Ascending aorta (tissue), 2 donors: Measurements from ENCODE around the gene CBX7. TPM values are rescaled to one million over a fixed set of nuclear protein-coding genes. Genes with fewer than 3 reads are reported as not detected.

ENCODE experiments used
- DNase-seq, 2 donors: peaks; one replicate each; pipeline ENCODE4 v3.0.0-alpha.2; 2019; ENCODE audit warnings: low spot score in 2 of 2
- H3K27ac ChIP-seq, 2 donors: fragments of 200-600 bp; sonication (generic); one replicate each; pipeline ENCODE4 v1.5.1; 2016 to 2017; ENCODE audit warnings: mild to moderate bottlenecking in 1 of 2
- H3K27me3 ChIP-seq: fragments of 200-600 bp; sonication (generic); one replicate; pipeline ENCODE4 v1.5.1; 2017
- H3K36me3 ChIP-seq, 2 donors: fragments of 200-600 bp; sonication (generic); one replicate each; pipeline ENCODE4 v1.5.1; 2016
- H3K4me1 ChIP-seq, 2 donors: fragments of 200-600 bp; sonication (generic); one replicate each; pipeline ENCODE4 v1.5.1; 2016 to 2017; ENCODE audit warnings: mild to moderate bottlenecking in 1 of 2
- H3K4me3 ChIP-seq, 2 donors: fragments of 200-600 bp; sonication (generic); one replicate each; pipeline ENCODE4 v1.5.1; 2016 to 2017; ENCODE audit warnings: mild to moderate bottlenecking in 1 of 2
- H3K9me3 ChIP-seq, 2 donors: fragments of 200-600 bp; sonication (generic); one replicate each; pipeline ENCODE4 v1.5.1; 2016
- intact Hi-C: fragments of 100-400 bp; cut with DNase I; formaldehyde crosslinking; loops from one replicate; pipeline ENCODE4 v1.15.1; 2023
- total RNA-seq: library from RNA; depleted of rRNA; stranded (reverse); fragments of >200 nt; gene quantifications from one replicate; pipeline ENCODE4 v1.1.0, GENCODE V29; 2016
- TF ChIP-seq, protein P1 (sequence below), 3 experiments: fragments of 200-600 bp in 2 of 3; fragments of 450-650 bp in 1 of 3; sonication (generic) in 2 of 3; IDR thresholded peaks; one replicate each; pipeline ENCODE4 v1.5.1; 2016 to 2019; ENCODE audit warnings: antibody characterized with exemption in 3 of 3, mild to moderate bottlenecking in 1 of 3, moderate library complexity in 1 of 3

Gene CBX7
- total RNA-seq, 1 donor from 2014 or later, result 261 TPM

GRCh38 chr22:39089928-39090327, 62.6 kb downstream of the CBX7 start:
- no peaks in the 10 kb centered on the region for H3K9me3 ChIP-seq
- no peaks in the 10 kb centered on the region for H3K36me3 ChIP-seq
- no peak overlapping the region for H3K4me3 ChIP-seq
- H3K27ac ChIP-seq, result no peak overlapping the region
- no peak for DNase-seq
- TF ChIP-seq, protein P1, sequence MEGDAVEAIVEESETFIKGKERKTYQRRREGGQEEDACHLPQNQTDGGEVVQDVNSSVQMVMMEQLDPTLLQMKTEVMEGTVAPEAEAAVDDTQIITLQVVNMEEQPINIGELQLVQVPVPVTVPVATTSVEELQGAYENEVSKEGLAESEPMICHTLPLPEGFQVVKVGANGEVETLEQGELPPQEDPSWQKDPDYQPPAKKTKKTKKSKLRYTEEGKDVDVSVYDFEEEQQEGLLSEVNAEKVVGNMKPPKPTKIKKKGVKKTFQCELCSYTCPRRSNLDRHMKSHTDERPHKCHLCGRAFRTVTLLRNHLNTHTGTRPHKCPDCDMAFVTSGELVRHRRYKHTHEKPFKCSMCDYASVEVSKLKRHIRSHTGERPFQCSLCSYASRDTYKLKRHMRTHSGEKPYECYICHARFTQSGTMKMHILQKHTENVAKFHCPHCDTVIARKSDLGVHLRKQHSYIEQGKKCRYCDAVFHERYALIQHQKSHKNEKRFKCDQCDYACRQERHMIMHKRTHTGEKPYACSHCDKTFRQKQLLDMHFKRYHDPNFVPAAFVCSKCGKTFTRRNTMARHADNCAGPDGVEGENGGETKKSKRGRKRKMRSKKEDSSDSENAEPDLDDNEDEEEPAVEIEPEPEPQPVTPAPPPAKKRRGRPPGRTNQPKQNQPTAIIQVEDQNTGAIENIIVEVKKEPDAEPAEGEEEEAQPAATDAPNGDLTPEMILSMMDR (IDR thresholded peaks at IDR 0.05), result no peak
- H3K27me3 ChIP-seq, result no peaks in the 10 kb centered on the region
- no peaks in the 10 kb centered on the region for H3K4me1 ChIP-seq
- intact Hi-C loops, result no loop called here

GRCh38 chr22:39088685-39089032, 63.8 kb downstream of the CBX7 start:
- Histone ChIP-seq H3K36me3 (no peaks in the 10 kb centered on the region), H3K9me3 (no peaks in the 10 kb centered on the region), H3K4me3 (no peak overlapping the region), H3K4me1 (no peaks in the 10 kb centered on the region), H3K27ac (no peak overlapping the region), H3K27me3 (no peaks in the 10 kb centered on the region)
- TF ChIP-seq, protein P1 (IDR thresholded peaks at IDR 0.05), result no peak
- intact Hi-C loops, result no loop called here
- DNase-seq, result no peak

GRCh38 chr22:39087881-39088684, 64.4 kb downstream of the CBX7 start:
- no peaks in the 10 kb centered on the region for H3K36me3 ChIP-seq
- H3K4me3 ChIP-seq, result no peak overlapping the region
- DNase-seq, result no peak
- no peaks in the 10 kb centered on the region for H3K9me3 ChIP-seq
- no peak overlapping the region for H3K27ac ChIP-seq
- intact Hi-C loops, result no loop called here
- TF ChIP-seq, protein P1 (IDR thresholded peaks at IDR 0.05), result no peak
- no peaks in the 10 kb centered on the region for H3K27me3 ChIP-seq
- no peaks in the 10 kb centered on the region for H3K4me1 ChIP-seq

- TF ChIP-seq, protein P1 (IDR thresholded peaks at IDR 0.05), result no peak
- no peak overlapping the region for H3K4me3 ChIP-seq
- no peaks in the 10 kb centered on the region for H3K4me1 ChIP-seq
- no peaks in the 10 kb centered on the region for H3K36me3 ChIP-seq
- H3K27me3 ChIP-seq, result no peaks in the 10 kb centered on the region
- intact Hi-C loops, result no loop called here
- no peak for DNase-seq
- H3K9me3 ChIP-seq, result no peaks in the 10 kb centered on the region
- H3K27ac ChIP-seq, result no peak overlapping the region
These were observed 65.4 kb downstream of the CBX7 start for GRCh38 chr22:39087098-39087497.

DNA sequence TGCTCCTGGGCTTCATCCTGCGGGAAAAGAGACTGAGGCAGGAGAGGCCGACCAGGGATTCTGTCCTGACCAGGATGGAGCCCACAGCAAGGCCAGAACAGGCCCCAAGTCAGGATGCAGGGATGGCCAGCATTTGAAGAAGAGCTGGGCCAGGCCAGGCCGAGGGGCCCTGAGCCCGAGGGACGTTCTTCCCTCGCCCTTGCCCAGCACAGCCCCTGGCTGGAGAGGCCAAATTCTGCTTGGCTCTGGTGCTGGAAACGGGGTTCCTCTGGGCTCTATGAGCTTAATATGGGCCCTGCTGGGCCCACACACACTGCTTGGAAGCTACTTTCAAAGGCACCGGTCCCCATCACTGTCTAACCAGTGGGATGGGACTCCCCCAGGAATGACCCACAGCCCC, 67.8 kb downstream of the CBX7 start:
- TF ChIP-seq, protein P1 (IDR thresholded peaks at IDR 0.05), result no peak
- intact Hi-C loops, result no loop called here
- H3K4me3 ChIP-seq, result no peak overlapping the region
- H3K9me3 ChIP-seq, result no peaks in the 10 kb centered on the region
- DNase-seq, result no peak
- no peak overlapping the region for H3K27ac ChIP-seq
- no peaks in the 10 kb centered on the region for H3K36me3 ChIP-seq
- no peaks in the 10 kb centered on the region for H3K4me1 ChIP-seq
- H3K27me3 ChIP-seq, result no peaks in the 10 kb centered on the region
